Measurements from ENCODE around the gene GRIP2.
"Not testable (repeated sequence)": the region's sequence is repeated elsewhere in the genome, so short reads cannot be mapped to it uniquely, and the experiment has no call there.

Gene GRIP2

GRCh38 chr3:14520149-14520548, 20.0 kb downstream of the GRIP2 start:
- no peak for DNase-seq (ENCODE audit: low read depth)

- DNase-seq (ENCODE audit: low read depth), result no peak
These were observed 20.7 kb downstream of the GRIP2 start for GRCh38 chr3:14519406-14519805.

GRCh38 chr3:14518893-14519292, 21.2 kb downstream of the GRIP2 start:
- DNase-seq (ENCODE audit: low read depth), result no peak

- DNase-seq (ENCODE audit: low read depth), result no peak
These were observed 21.7 kb downstream of the GRIP2 start for GRCh38 chr3:14518432-14518802.

- no peak for DNase-seq (ENCODE audit: low read depth)
These were observed 22.3 kb downstream of the GRIP2 start for GRCh38 chr3:14517601-14518431.

- no peak for DNase-seq (ENCODE audit: low read depth)
These were observed 23.3 kb downstream of the GRIP2 start for GRCh38 chr3:14516738-14517345.

- DNase-seq (ENCODE audit: low read depth), result not testable (repeated sequence)
These were observed 24.6 kb downstream of the GRIP2 start for GRCh38 chr3:14515526-14515925.

- DNase-seq (ENCODE audit: low read depth), result no peak
These were observed 25.8 kb downstream of the GRIP2 start for GRCh38 chr3:14514323-14514720.

- DNase-seq (ENCODE audit: low read depth), result no peak
These were observed 26.4 kb downstream of the GRIP2 start for GRCh38 chr3:14513566-14514322.

- no peak for DNase-seq (ENCODE audit: low read depth)
These were observed 27.2 kb downstream of the GRIP2 start for GRCh38 chr3:14512942-14513327.

GRCh38 chr3:14512281-14512941, 27.7 kb downstream of the GRIP2 start:
- DNase-seq (ENCODE audit: low read depth), result no peak

- DNase-seq (ENCODE audit: low read depth), result no peak
These were observed 28.4 kb downstream of the GRIP2 start for GRCh38 chr3:14511623-14512280.

- DNase-seq (ENCODE audit: low read depth), result no peak
These were observed 29.1 kb downstream of the GRIP2 start for GRCh38 chr3:14510838-14511622.

GRCh38 chr3:14509796-14510100, 30.4 kb downstream of the GRIP2 start:
- no peak for DNase-seq (ENCODE audit: low read depth)

GRCh38 chr3:14508966-14509795, 31.0 kb downstream of the GRIP2 start:
- DNase-seq (ENCODE audit: low read depth), result no peak

GRCh38 chr3:14508505-14508819, 31.7 kb downstream of the GRIP2 start:
- no peak for DNase-seq (ENCODE audit: low read depth)

GRCh38 chr3:14507757-14508504, 32.2 kb downstream of the GRIP2 start:
- DNase-seq (ENCODE audit: low read depth), result no peak

- DNase-seq (ENCODE audit: low read depth), result no peak
These were observed 32.8 kb downstream of the GRIP2 start for GRCh38 chr3:14507305-14507741.

GRCh38 chr3:14506626-14507304, 33.4 kb downstream of the GRIP2 start:
- no peak for DNase-seq (ENCODE audit: low read depth)

Measured in iris pigment epithelial cell (primary cell).